CD4-positive, CD25-positive, alpha-beta regulatory T cell (primary cell): ENCODE data around the gene GALNT3. TPM values are rescaled to one million over a fixed set of nuclear protein-coding genes. Genes with fewer than 3 reads are reported as not detected.

Source experiments
- ATAC-seq, 2 donors: fragments of 150-1000 bp; cut with Tn5 transposase; one replicate each; pipeline ENCODE4 v1.10.0; 2021; ENCODE audit warnings: low read depth in 2 of 2, moderate number of reproducible peaks in 2 of 2, moderate library complexity in 1 of 2
- DNase-seq, 3 donors: peaks; one replicate each; pipeline versions ENCODE4 v3.0.0 to v3.0.0-alpha.2; 2012 to 2022; ENCODE audit warnings: mixed read lengths in 1 of 3
- H3K27ac ChIP-seq: one replicate; pipeline ENCODE4 v1.7.0; 2013; ENCODE audit warnings: mild to moderate bottlenecking, low read length; ENCODE audit not compliant: insufficient read depth, poor library complexity, severe bottlenecking
- H3K27me3 ChIP-seq: one replicate; pipeline ENCODE4 v1.7.0; 2013; ENCODE audit warnings: low read length; ENCODE audit not compliant: control insufficient read depth, insufficient read depth
- H3K36me3 ChIP-seq: one replicate; pipeline ENCODE4 v1.7.0; 2013; ENCODE audit warnings: mild to moderate bottlenecking, low read length, moderate library complexity; ENCODE audit not compliant: control insufficient read depth, insufficient read depth
- H3K4me1 ChIP-seq: 2 replicates; pipeline ENCODE4 v1.7.0; 2013; ENCODE audit warnings: mild to moderate bottlenecking, low read length; ENCODE audit not compliant: insufficient read depth, control insufficient read depth, poor library complexity, severe bottlenecking
- H3K4me3 ChIP-seq: one replicate; pipeline ENCODE4 v1.7.0; 2013; ENCODE audit warnings: low read depth, mild to moderate bottlenecking, low read length, moderate library complexity
- H3K9me3 ChIP-seq, 2 experiments: 1 replicate in 1 of 2; 2 replicates in 1 of 2; pipeline ENCODE4 v1.7.0; 2013; ENCODE audit warnings: low read length in 2 of 2, mild to moderate bottlenecking in 1 of 2, moderate library complexity in 1 of 2; ENCODE audit not compliant: control insufficient read depth in 2 of 2
- H3K27ac Mint-ChIP-seq, 3 donors: one replicate each; pipeline ENCODE4 v1.8.0; 2020 to 2022; ENCODE audit warnings: mild to moderate bottlenecking in 3 of 3, mixed read lengths in 3 of 3, moderate library complexity in 2 of 3
- H3K27me3 Mint-ChIP-seq: one replicate; pipeline ENCODE4 v1.8.0; 2022; ENCODE audit warnings: mild to moderate bottlenecking, mixed read lengths
- H3K36me3 Mint-ChIP-seq: one replicate; pipeline ENCODE4 v1.8.0; 2020; ENCODE audit warnings: mixed read lengths
- H3K4me1 Mint-ChIP-seq, 4 donors: one replicate each; pipeline ENCODE4 v1.8.0; 2020 to 2022; ENCODE audit warnings: mixed read lengths in 4 of 4, mild to moderate bottlenecking in 1 of 4
- H3K4me3 Mint-ChIP-seq, 4 donors: one replicate each; pipeline ENCODE4 v1.8.0; 2020 to 2022; ENCODE audit warnings: mild to moderate bottlenecking in 4 of 4, mixed read lengths in 4 of 4, moderate library complexity in 3 of 4
- H3K9me3 Mint-ChIP-seq, 7 donors: one replicate each; pipeline ENCODE4 v1.8.0; 2020 to 2022; ENCODE audit warnings: mixed read lengths in 7 of 7, mild to moderate bottlenecking in 3 of 7, moderate library complexity in 2 of 7
- polyA plus RNA-seq, 4 donors: library from polyadenylated mRNA; unstranded; fragments of 300-500 nt; fragmentation: Illumina TruSeq; gene quantifications; one replicate each; pipeline ENCODE4 v1.2.3, GENCODE V29; 2021
- total RNA-seq: library from RNA; stranded (reverse); gene quantifications from one replicate; pipeline ENCODE4 v1.2.3, GENCODE V29; 2022

GALNT3 gene
- total and polyA plus RNA-seq, 5 donors from 2014 or later: 1.1 to 18.5 (median 2.3) TPM

- H3K4me1 ChIP-seq: no peaks in the 10 kb centered on the region
- H3K27ac ChIP-seq: no peak overlapping the region
- Mint-ChIP-seq H3K4me3 (no peak overlapping the region), H3K9me3 (no peaks in the 10 kb centered on the region), H3K36me3 (peaks cover 5% of the 10 kb centered on the region), H3K27me3 (no peaks in the 10 kb centered on the region), H3K4me1 (no peaks in the 10 kb centered on the region), H3K27ac (peak overlapping the region in 1 of 3 donors; percentile 2)
- no peaks in the 10 kb centered on the region for H3K27me3 ChIP-seq
- no peaks in the 10 kb centered on the region for H3K9me3 ChIP-seq
- H3K4me3 ChIP-seq: no peak overlapping the region
- DNase-seq (no peak), ATAC-seq (no peak)
- no peaks in the 10 kb centered on the region for H3K36me3 ChIP-seq
Observed at GRCh38 chr2:165810418-165810817, 16.4 kb upstream of the GALNT3 start.

- no peak overlapping the region for H3K27ac Mint-ChIP-seq
- Histone ChIP-seq H3K36me3 (no peaks in the 10 kb centered on the region), H3K27me3 (no peaks in the 10 kb centered on the region), H3K4me3 (no peak overlapping the region), H3K9me3 (no peaks in the 10 kb centered on the region), H3K27ac (no peak overlapping the region), H3K4me1 (no peaks in the 10 kb centered on the region)
- peaks cover 12% of the 10 kb centered on the region for H3K36me3 Mint-ChIP-seq
- H3K9me3 Mint-ChIP-seq: peaks cover 0 to 3% (median 0%) of the 10 kb centered on the region in 7 donors
- H3K4me3 Mint-ChIP-seq: no peak overlapping the region
- H3K4me1 Mint-ChIP-seq: no peaks in the 10 kb centered on the region
- H3K27me3 Mint-ChIP-seq: no peaks in the 10 kb centered on the region
- no peak for ATAC-seq
- DNase-seq: no peak
Observed at GRCh38 chr2:165804719-165805118, 10.7 kb upstream of the GALNT3 start.

GRCh38 chr2:165803123-165803760 is 9.2 kb upstream of the GALNT3 start:
- no peak overlapping the region for H3K27ac ChIP-seq
- H3K9me3 Mint-ChIP-seq: peaks cover 0 to 3% (median 0%) of the 10 kb centered on the region in 7 donors
- H3K9me3 ChIP-seq: no peaks in the 10 kb centered on the region
- H3K27ac Mint-ChIP-seq: no peak overlapping the region
- H3K36me3 ChIP-seq: no peaks in the 10 kb centered on the region
- H3K27me3 ChIP-seq: no peaks in the 10 kb centered on the region
- H3K4me3 Mint-ChIP-seq: no peak overlapping the region
- H3K4me1 Mint-ChIP-seq: no peaks in the 10 kb centered on the region
- H3K36me3 Mint-ChIP-seq: peaks cover 12% of the 10 kb centered on the region
- DNase-seq (no peak), ATAC-seq (no peak)
- H3K4me1 ChIP-seq: no peaks in the 10 kb centered on the region
- H3K27me3 Mint-ChIP-seq: no peaks in the 10 kb centered on the region
- H3K4me3 ChIP-seq: no peak overlapping the region

GRCh38 chr2:165801176-165801575 is 7.1 kb upstream of the GALNT3 start:
- H3K27ac Mint-ChIP-seq: no peak overlapping the region
- peaks cover under 1% of the 10 kb centered on the region for H3K27me3 Mint-ChIP-seq

GRCh38 chr2:165796819-165797530 is 2.9 kb upstream of the GALNT3 start:
- Mint-ChIP-seq H3K27me3 (peaks cover 10% of the 10 kb centered on the region), H3K4me3 (peak overlapping the region in 1 of 4 donors; percentile 4), H3K9me3 (peaks cover 0 to 5% (median 0%) of the 10 kb centered on the region in 7 donors), H3K36me3 (peaks cover 4% of the 10 kb centered on the region), H3K4me1 (peaks cover 4 to 25% (median 12%) of the 10 kb centered on the region in 4 donors), H3K27ac (no peak overlapping the region)
- Histone ChIP-seq H3K36me3 (no peaks in the 10 kb centered on the region), H3K4me1 (peaks cover 19% of the 10 kb centered on the region), H3K27me3 (peaks cover 6% of the 10 kb centered on the region), H3K27ac (no peak overlapping the region), H3K9me3 (no peaks in the 10 kb centered on the region), H3K4me3 (no peak overlapping the region)
- DNase-seq (no peak), ATAC-seq (no peak)

More at GRCh38 chr2:165801176-165801575, 7.1 kb upstream of the GALNT3 start:
- no peaks in the 10 kb centered on the region for H3K9me3 ChIP-seq
- H3K4me3 ChIP-seq: no peak overlapping the region
- H3K4me3 Mint-ChIP-seq: no peak overlapping the region
- peaks cover 0 to 3% (median 0%) of the 10 kb centered on the region in 7 donors for H3K9me3 Mint-ChIP-seq
- no peak for DNase-seq
- H3K36me3 ChIP-seq: no peaks in the 10 kb centered on the region
- H3K4me1 ChIP-seq: no peaks in the 10 kb centered on the region
- no peak overlapping the region for H3K27ac ChIP-seq
- H3K36me3 Mint-ChIP-seq: peaks cover 7% of the 10 kb centered on the region
- H3K27me3 ChIP-seq: no peaks in the 10 kb centered on the region
- ATAC-seq: no peak
- H3K4me1 Mint-ChIP-seq: no peaks in the 10 kb centered on the region

- DNase-seq (no peak), ATAC-seq (no peak)
- Mint-ChIP-seq H3K36me3 (peaks cover 1% of the 10 kb centered on the region), H3K4me1 (peaks cover 4 to 26% (median 12%) of the 10 kb centered on the region in 4 donors), H3K4me3 (peak overlapping the region in 2 of 4 donors; percentile 16 to 38), H3K9me3 (peaks cover 0 to 3% (median 0%) of the 10 kb centered on the region in 7 donors), H3K27ac (peak overlapping the region in 1 of 3 donors; percentile 10), H3K27me3 (peaks cover 10% of the 10 kb centered on the region)
- no peaks in the 10 kb centered on the region for H3K36me3 ChIP-seq
- H3K4me1 ChIP-seq: peaks cover 19% of the 10 kb centered on the region
- H3K4me3 ChIP-seq: no peak overlapping the region
- no peak overlapping the region for H3K27ac ChIP-seq
- H3K9me3 ChIP-seq: no peaks in the 10 kb centered on the region
- H3K27me3 ChIP-seq: peaks cover 6% of the 10 kb centered on the region
Observed at GRCh38 chr2:165796129-165796528, 2.1 kb upstream of the GALNT3 start.

- Mint-ChIP-seq H3K36me3 (no peaks in the 10 kb centered on the region), H3K9me3 (peaks cover 0 to 3% (median 0%) of the 10 kb centered on the region in 7 donors), H3K4me1 (peaks cover 4 to 26% (median 12%) of the 10 kb centered on the region in 4 donors), H3K4me3 (peak overlapping the region; percentile 90 to 100 (median 92)), H3K27ac (peak overlapping the region; percentile 72 to 90 (median 87)), H3K27me3 (peaks cover 10% of the 10 kb centered on the region)
- peak overlapping the region; percentile 72 for H3K4me3 ChIP-seq
- H3K27me3 ChIP-seq: peaks cover 6% of the 10 kb centered on the region
- no peaks in the 10 kb centered on the region for H3K36me3 ChIP-seq
- DNase-seq (peak in 1 of 3 donors; percentile 21), ATAC-seq (no peak)
- peak overlapping the region; percentile 66 for H3K27ac ChIP-seq
- H3K4me1 ChIP-seq: peaks cover 19% of the 10 kb centered on the region
- H3K9me3 ChIP-seq: no peaks in the 10 kb centered on the region
Observed at GRCh38 chr2:165795011-165795410, 964 bp upstream of the GALNT3 start.
